Epidermal melanocyte (primary cell): Measurements from ENCODE around the gene B3GNT4.
A peak's percentile ranks its signal among the peaks of the same experiment; 100 is the strongest.
"Not testable (repeated sequence)": the region's sequence is repeated elsewhere in the genome, so short reads cannot be mapped to it uniquely, and the experiment has no call there.

ENCODE experiments used
- DNase-seq: peaks from one replicate; pipeline ENCODE4 v3.0.0; 2011; ENCODE audit warnings: low spot score; ENCODE audit not compliant: insufficient read length

B3GNT4 gene

GRCh38 chr12:122187466-122187865, 16.0 kb upstream of the B3GNT4 start:
- DNase-seq: no peak

DNA sequence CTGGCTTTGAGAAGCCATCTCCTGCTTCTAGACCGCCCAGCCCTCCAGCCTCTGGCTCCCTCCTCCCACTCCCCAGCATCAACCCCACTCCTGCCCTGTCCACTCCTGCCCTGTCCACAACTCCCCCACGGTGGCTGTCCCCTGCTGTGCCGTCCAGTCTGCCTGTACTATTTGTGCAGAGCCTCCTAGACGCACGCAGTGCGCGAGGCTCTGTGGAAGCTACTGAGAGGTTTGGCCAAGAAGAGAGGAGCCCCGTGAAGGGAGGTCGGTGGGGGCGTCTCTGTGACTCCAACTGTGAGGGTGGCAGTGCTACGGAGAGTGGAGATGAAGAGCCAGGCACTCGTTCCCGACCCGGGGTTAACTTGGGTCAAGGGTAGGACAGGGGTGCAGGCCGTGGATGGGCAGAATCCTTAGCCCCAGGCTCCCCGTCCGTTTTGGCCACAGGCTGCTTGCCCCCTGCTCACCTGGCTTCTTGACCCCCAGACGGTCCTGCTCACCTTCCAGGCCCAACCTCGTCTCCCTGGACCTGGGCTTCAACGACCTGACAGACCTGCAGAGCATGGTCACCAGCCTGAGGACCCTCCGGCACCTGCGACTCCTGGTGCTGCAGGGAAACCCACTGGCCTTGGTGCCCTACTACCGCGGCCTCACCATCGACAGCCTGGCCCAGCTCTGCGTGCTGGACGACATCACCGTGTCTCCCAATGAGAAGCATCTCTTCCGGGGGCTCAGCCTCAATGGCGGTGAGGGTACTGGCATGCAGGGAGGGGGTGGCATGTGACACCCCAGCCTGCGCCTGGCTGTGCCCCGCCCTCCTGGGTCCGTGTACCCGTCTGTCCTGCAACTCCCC, 13.7 kb upstream of the B3GNT4 start:
- no peak for DNase-seq

DNA sequence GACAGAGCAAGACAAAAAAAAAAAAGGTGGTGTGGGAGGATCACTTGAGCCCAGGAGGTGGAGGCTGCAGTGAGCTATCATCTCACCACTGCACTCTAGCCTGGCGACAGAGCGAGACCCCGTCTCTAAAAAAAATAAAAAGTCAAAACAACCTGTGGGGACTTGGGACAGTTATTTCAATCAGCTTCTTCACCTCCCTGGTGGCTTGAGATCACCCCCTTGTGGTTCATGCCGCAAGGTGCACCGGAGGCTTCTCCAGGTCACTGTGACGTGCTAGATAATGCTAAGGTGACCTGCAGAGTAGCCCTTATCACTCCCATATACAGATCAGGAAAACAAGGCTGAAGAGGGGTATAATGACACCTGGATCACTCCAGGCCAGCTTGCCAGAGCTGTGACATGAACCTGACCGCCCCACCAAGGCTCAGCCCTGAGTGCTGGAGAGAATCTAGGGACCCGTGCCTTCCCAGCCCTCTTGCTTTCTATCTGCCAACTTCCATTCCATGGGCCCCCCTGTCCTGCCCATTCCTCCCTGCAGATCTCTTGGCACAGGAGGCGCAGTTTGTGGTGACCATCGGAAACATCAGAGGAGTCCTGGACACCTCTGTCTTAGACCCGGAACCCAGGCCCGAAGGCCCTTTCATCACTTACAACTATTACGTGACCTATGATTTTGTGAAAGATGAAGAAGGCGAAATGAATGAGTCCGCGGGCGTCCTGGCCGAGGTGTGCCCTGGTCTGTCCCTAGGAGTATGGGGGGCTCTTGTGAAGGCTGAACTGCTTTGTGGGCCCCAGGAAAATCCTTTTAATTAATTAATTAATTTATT, 12.5 kb upstream of the B3GNT4 start:
- DNase-seq: peak; percentile 50

- no peak for DNase-seq
These were observed 11.1 kb upstream of the B3GNT4 start for GRCh38 chr12:122192441-122192840.

DNA sequence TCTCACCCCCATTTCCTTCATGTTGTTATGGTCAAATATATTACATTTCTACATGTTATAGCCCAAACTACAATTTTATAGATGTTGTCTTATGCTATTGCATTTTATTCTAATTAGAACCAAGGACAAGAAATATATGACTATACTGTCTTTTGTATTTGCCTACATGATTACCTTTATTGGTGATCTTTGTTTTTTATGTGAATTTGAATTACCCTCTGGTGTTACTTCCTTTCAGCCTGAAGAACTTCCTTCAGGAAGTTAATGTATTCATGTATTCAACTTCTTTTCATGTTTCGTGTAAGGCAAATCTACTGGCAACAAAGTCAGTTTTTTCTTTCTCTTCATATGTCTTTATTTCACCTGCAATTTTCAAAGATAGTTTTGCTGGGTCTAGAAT, 8.7 kb upstream of the B3GNT4 start:
- no peak for DNase-seq

DNA sequence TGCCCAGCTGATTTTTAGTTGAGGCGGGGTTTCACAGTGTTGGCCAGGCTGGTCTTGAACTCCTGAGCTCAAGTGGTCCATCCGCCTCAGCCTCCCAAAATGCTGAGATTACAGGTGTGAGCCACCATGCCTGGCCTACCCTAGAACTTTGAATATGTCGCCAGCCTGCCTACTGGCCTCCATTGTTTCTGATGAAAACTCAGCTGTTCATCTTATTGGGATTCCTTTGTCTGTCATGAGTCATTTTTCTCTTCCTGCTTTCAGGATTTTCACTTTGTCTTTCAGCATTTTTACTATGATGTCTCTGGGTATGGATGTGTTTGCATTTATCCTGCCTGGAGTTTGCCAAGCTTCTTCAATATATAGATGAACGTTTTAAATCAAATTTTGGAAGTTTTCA, 8.1 kb upstream of the B3GNT4 start:
- no peak for DNase-seq

DNA sequence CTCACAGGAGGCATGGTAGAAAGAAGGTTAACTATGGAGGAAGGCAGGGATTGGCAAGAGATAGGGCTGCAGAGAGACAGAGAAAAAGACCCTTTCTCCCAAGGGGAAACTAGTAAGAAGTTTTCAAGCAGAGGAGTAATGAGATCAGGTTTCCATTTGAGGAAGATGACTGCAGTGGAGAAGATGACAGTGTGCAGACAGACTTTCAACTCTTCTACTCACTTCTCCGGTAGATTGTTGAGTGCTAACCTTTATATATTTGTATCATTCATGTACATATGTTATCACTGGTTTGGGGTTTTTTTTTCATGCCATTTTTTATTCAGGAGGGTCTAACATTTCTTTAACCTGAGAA, 5.9 kb upstream of the B3GNT4 start:
- DNase-seq: no peak

DNA sequence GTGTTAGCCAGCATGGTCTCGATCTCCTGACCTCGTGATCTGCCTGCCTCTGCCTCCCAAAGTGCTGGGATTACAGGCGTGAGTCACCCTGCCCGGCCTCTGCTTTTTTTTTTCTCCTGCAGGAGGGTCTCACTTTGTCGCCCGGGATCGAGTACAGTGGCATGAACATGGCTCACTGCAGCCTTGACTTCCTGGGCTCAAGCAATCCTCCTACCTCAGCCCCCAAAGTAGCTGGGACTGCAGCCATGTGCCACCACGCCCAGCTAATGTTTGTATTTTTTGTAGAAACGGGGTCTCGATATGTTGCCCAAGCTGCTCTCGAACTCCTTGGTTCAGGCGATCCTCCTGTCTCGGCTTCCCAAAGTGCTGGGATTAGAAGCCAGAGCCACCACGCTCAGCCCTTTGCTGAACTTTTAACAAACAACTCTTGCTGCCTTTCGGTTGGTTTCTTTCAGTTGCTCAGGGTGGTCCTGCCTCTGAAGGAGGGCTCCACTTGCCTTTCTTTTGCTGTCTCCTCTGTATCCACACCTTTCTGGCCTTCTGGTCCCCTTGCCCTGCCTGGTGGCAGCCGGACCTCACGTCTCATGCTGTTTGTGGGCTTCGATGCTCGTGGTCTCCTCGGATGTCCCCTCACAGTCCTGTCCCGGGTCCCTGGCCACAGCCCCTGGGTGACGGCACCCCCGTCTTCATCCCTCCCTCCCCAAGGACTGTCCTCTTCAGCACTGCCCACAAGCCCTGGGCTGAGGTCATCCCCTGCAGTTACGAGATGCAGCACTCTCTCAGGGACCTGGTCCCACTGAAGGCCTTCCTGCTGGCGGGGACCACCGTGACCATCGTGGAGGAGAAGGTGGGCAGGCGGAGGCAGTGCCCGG, 3.8 kb upstream of the B3GNT4 start:
- DNase-seq: no peak

DNA sequence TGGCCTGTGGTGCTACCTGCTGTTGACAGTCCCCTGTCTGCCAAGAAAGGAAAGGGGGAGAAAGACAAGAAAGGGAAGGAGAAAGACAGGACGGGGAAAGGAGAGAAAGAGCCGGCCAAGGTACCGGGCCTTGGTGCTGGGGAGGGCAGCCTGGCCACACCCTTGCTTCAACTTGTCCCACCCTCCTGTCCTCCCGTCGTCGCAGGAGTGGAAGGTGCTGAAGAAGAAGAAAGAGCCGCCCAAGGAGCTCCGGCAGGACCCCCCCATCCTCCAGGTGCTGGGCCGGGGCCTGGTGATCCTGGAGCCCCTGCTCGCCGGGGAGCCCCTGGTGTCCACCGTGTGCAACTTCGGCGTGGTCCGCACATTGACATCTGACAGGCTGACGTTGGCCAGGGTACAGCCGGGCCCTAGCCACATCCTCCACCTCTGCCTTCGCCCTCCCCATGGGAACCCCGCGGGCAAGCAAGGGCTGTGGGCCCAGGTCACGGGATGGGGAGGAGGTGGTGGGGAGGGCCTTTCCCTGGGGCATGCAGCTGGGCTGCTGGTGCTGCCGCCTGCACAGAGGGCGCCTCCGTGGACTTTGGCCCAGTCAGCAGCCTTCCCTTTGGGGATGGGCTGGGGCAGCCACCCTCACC, 2.9 kb upstream of the B3GNT4 start:
- no peak for DNase-seq

DNA sequence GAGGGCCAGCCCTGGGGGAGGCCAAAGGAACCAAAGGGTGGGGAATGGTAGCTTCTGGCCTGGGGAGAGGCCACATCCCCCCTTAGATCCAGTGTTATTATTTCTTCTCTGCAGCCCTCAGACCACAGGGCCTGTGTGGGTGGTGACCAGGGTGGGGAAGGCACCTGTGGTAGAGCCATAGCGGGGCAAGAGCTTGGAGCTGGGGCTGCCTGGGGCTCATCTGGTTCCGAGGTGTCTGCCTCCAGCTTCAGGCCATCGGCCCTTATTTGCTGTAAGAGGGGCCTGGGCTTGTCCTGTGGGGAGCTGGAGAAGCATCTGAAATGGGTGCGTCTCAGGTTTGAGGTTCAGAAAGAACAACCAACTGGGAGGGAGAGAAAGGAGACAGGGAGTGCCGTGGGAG, 2.1 kb upstream of the B3GNT4 start:
- DNase-seq: no peak

DNA sequence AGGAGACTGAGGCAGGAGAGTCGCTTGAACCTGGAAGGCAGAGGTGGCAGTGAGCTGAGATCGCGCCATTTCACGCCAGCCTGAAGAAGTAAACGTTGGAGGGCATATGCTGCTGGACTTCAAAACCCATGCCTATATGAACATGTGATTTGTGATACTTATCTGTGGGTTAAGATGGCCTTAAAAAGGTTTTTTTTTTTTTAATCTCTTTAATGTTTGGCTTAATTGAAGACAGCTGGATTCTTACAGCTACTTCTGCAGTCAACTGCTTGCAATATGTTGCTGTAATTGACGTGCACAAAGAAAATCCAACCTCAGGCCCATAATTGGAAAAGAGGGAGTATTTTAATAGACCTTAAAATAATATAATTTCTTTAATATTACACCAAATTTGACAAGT, 1.5 kb upstream of the B3GNT4 start:
- no peak for DNase-seq

- DNase-seq: not testable (repeated sequence)
These were observed 698 bp upstream of the B3GNT4 start for GRCh38 chr12:122202811-122203210.

DNA sequence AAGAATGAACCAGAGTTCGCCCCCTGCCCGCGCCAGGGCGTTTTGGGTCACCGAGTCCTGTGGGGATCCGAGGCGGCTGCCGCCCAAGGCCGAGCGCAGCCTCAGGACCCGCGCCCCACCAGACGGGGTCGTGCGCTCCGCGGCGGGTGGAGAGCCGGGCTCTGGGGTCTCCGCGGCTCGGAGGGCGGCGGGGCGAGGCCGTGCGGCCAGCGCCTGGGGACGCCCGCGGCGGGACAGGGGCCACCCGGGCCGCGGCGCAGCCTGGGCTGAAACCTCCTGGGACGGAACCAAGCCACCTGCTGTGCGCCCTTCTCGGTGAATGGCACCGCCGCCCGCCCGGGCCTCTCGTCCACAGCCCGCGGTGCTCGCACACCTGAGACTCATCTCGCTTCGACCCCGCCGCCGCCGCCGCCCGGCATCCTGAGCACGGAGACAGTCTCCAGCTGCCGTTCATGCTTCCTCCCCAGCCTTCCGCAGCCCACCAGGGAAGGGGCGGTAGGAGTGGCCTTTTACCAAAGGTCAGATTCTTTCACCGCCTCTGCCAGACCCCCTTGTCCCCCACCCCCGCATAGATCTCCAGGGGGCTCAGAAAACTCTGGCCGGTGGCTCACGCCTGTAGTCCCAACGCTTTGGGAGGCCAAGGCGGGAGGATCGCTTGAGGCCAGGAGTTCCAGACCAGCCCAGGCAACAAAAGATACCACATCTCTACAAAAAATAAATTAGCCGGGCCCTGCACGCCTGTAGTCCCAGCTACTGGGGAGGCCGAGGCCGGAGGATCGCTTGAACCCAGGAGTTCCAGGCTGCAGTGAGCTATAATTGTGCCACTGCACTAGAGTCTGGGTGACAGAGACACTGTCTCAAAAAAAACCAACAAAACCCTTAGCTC, 901 bp downstream of the B3GNT4 start:
- no peak for DNase-seq

DNA sequence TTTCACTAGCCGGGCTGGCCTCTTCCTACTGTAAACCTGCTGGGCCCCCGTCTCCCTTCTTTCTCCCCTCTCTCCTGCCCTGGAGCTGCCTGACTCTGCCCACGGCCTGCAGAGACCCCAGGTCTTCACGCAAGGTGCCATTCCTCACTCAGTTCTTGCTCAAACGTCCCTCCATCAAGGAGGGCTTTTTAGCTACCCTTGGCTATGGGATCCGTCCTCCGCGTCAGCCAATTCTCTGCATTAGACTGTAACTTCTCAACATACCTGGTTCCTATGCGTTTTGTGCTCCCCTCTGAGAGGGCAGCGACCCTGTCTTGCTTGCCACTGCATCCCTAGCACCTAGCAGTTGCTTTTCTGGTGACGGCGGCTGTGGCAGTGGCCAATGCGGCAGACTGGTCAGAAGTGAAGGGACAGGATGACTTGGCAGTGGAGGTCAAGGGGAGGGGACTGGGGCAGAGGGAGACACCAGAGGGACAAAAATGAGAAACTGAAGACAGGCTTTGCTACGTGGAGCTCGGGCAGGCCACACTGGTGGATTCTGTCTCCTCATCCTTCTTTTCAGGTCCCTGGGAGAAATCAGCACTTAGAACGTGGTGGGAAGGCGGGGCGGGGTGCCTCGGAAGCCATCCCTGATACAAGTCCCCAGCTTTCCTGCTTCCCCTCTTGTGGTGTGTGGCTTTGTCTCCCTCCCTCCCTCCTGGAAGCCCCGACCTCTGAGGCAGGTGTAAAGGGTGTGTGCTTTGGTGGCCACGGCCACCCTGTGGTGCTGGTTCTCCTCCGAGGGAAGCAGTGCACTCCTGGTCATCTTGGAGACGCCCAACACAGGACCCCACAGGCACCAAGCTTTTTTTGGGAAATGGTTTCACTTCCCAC, 1.8 kb downstream of the B3GNT4 start:
- DNase-seq: no peak

DNA sequence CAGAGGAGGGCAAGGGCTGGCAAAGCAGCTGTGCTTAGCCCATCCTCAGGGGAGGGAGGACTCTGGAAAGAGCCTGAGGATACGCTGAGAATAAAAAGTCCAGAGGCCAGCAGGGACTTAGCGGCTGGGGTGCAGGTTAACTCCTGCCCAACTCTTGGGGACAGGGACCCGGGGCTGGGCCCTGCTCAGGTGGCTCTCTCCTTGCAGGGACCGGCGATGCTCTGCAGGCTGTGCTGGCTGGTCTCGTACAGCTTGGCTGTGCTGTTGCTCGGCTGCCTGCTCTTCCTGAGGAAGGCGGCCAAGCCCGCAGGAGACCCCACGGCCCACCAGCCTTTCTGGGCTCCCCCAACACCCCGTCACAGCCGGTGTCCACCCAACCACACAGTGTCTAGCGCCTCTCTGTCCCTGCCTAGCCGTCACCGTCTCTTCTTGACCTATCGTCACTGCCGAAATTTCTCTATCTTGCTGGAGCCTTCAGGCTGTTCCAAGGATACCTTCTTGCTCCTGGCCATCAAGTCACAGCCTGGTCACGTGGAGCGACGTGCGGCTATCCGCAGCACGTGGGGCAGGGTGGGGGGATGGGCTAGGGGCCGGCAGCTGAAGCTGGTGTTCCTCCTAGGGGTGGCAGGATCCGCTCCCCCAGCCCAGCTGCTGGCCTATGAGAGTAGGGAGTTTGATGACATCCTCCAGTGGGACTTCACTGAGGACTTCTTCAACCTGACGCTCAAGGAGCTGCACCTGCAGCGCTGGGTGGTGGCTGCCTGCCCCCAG, 2.8 kb downstream of the B3GNT4 start:
- no peak for DNase-seq

GRCh38 chr12:122206976-122207375, 3.5 kb downstream of the B3GNT4 start:
- no peak for DNase-seq

GRCh38 chr12:122207391-122207790, 3.9 kb downstream of the B3GNT4 start:
- no peak for DNase-seq

- no peak for DNase-seq
These were observed 4.7 kb downstream of the B3GNT4 start for GRCh38 chr12:122208073-122208820.
